GM23248 (cell line): ENCODE results near the gene APOH.

Source experiments
- EZH2 ChIP-seq: fragments of 200-600 bp; sonication (generic); IDR thresholded peaks from 2 replicates; pipeline ENCODE4 v1.6.1; 2018; ENCODE audit warnings: antibody characterized with exemption, mild to moderate bottlenecking; ENCODE audit not compliant: insufficient read depth, poor library complexity, severe bottlenecking
- EZH2phosphoT487 ChIP-seq: fragments of 200-600 bp; sonication (generic); IDR thresholded peaks from 2 replicates; pipeline ENCODE4 v1.6.1; 2018; ENCODE audit warnings: antibody characterized with exemption, moderate library complexity, mild to moderate bottlenecking, low read depth; ENCODE audit not compliant: insufficient read depth

- TF ChIP-seq EZH2phosphoT487 (no peak), EZH2 (no peak)
Measured at GRCh38 chr17:66172691-66173223, 56.5 kb downstream of the APOH start.
